ENCODE data around the gene SIAH1. TPM values are rescaled to one million over a fixed set of nuclear protein-coding genes. Genes with fewer than 3 reads are reported as not detected.
"Not testable (repeated sequence)": the region's sequence is repeated elsewhere in the genome, so short reads cannot be mapped to it uniquely, and the experiment has no call there.

Gene SIAH1
- total RNA-seq, 1 donor from 2014 or later: 31.5 TPM

- Mint-ChIP-seq H3K27ac (no peak overlapping the region), H3K36me3 (ENCODE audit: low read depth) (no peaks in the 10 kb centered on the region), H3K4me1 (peaks cover 40% of the 10 kb centered on the region), H3K27me3 (no peaks in the 10 kb centered on the region), H3K9me3 (no peaks in the 10 kb centered on the region), H3K4me3 (no peak overlapping the region)
- ChIA-PET CTCF (no interaction called here), POLR2A (no interaction called here)
- ATAC-seq (ENCODE audit: low read depth) (no peak), DNase-seq (no peak)
- TF ChIP-seq CTCF (IDR thresholded peaks at IDR 0.05): no peak
- intact Hi-C loops (cut with micrococcal nuclease): no loop called here
Measured at GRCh38 chr16:48373258-48374029, 11.8 kb downstream of the SIAH1 start.

- ATAC-seq (ENCODE audit: low read depth) (no peak), DNase-seq (no peak)
- peaks cover 34% of the 10 kb centered on the region for H3K4me1 Mint-ChIP-seq
- CTCF ChIA-PET: no interaction called here
- no peaks in the 10 kb centered on the region for H3K27me3 Mint-ChIP-seq
- no peak overlapping the region for H3K27ac Mint-ChIP-seq
- H3K9me3 Mint-ChIP-seq: no peaks in the 10 kb centered on the region
- no peak for TF ChIP-seq CTCF (IDR thresholded peaks at IDR 0.05)
- no peak overlapping the region for H3K4me3 Mint-ChIP-seq
- POLR2A ChIA-PET: no interaction called here
- no peaks in the 10 kb centered on the region for H3K36me3 Mint-ChIP-seq (ENCODE audit: low read depth)
- intact Hi-C loops (cut with micrococcal nuclease): no loop called here
Measured at GRCh38 chr16:48372744-48373143, 12.5 kb downstream of the SIAH1 start.

GRCh38 chr16:48371393-48371780 lies 13.8 kb downstream of the SIAH1 start:
- no peak for DNase-seq
- Mint-ChIP-seq H3K27ac (no peak overlapping the region), H3K36me3 (ENCODE audit: low read depth) (peaks cover under 1% of the 10 kb centered on the region), H3K9me3 (no peaks in the 10 kb centered on the region), H3K4me1 (peaks cover 40% of the 10 kb centered on the region), H3K27me3 (no peaks in the 10 kb centered on the region), H3K4me3 (no peak overlapping the region)
- ATAC-seq (ENCODE audit: low read depth): no peak
- ChIA-PET CTCF (no interaction called here), POLR2A (interaction anchor here (0.6 kb wide), 1 partner anchor 83 kb away, joined by 5 read pairs; no protein-coding TSS in a partner anchor)
- TF ChIP-seq CTCF (IDR thresholded peaks at IDR 0.05): no peak
- intact Hi-C loops (cut with micrococcal nuclease): no loop called here

GRCh38 chr16:48370668-48371392 lies 14.4 kb downstream of the SIAH1 start:
- H3K9me3 Mint-ChIP-seq; POLR2A ChIA-PET; H3K36me3 Mint-ChIP-seq (ENCODE audit: low read depth); H3K27me3 Mint-ChIP-seq; H3K4me3 Mint-ChIP-seq; DNase-seq; intact Hi-C loops (cut with micrococcal nuclease); ATAC-seq (ENCODE audit: low read depth); H3K27ac Mint-ChIP-seq; CTCF ChIA-PET: not testable (repeated sequence)
- peaks cover 42% of the 10 kb centered on the region for H3K4me1 Mint-ChIP-seq

GRCh38 chr16:48370229-48370628 lies 15.0 kb downstream of the SIAH1 start:
- H3K27ac Mint-ChIP-seq: no peak overlapping the region
- DNase-seq (no peak), ATAC-seq (ENCODE audit: low read depth) (no peak)
- no peaks in the 10 kb centered on the region for H3K27me3 Mint-ChIP-seq
- CTCF ChIA-PET: interaction anchor here (1.0 to 1.7 kb wide), 2 partner anchors 156 to 253 kb away, joined by 4 to 7 read pairs; no protein-coding TSS in a partner anchor
- POLR2A ChIA-PET: interaction anchor here (1.4 kb wide), 1 partner anchor 8 kb away, joined by 3 read pairs; no protein-coding TSS in a partner anchor
- peaks cover 47% of the 10 kb centered on the region for H3K4me1 Mint-ChIP-seq
- no peak for TF ChIP-seq CTCF (IDR thresholded peaks at IDR 0.05)
- intact Hi-C loops (cut with micrococcal nuclease): no loop called here
- H3K36me3 Mint-ChIP-seq (ENCODE audit: low read depth): peaks cover 5% of the 10 kb centered on the region
- no peaks in the 10 kb centered on the region for H3K9me3 Mint-ChIP-seq
- H3K4me3 Mint-ChIP-seq: no peak overlapping the region
